ENCODE results near the gene ABHD17C.

- no peak for TF ChIP-seq POLR2A (IDR thresholded peaks at IDR 0.05)
- TF ChIP-seq CTCF (IDR thresholded peaks at IDR 0.05) = no peak
Measured at GRCh38 chr15:80662757-80663553, 32.2 kb upstream of the ABHD17C start.

All from adrenal gland (tissue), 5 donors.